Measurements from ENCODE around the gene BEND5.

BEND5 gene

GRCh38 chr1:48720929-48721328 is 55.8 kb downstream of the BEND5 start:
- no peak for DNase-seq (ENCODE audit: low read depth)
- no peak overlapping the region for H3K4me3 ChIP-seq (ENCODE audit: low read depth, low read length)
- no peak for TF ChIP-seq MAX (IDR thresholded peaks at IDR 0.05; ENCODE audit: low read depth, low read length)
- TF ChIP-seq MYC (IDR thresholded peaks at IDR 0.05; ENCODE audit: low read depth, low read length), result no peak
- no peak for TF ChIP-seq POLR2A (IDR thresholded peaks at IDR 0.05; ENCODE audit: extremely low read depth, insufficient read length)
- TF ChIP-seq CTCF (IDR thresholded peaks at IDR 0.05; ENCODE audit: low read depth, low read length), result no peak

GRCh38 chr1:48718705-48719104 is 58.0 kb downstream of the BEND5 start:
- no peak overlapping the region for H3K4me3 ChIP-seq (ENCODE audit: low read depth, low read length)
- TF ChIP-seq MAX (IDR thresholded peaks at IDR 0.05; ENCODE audit: low read depth, low read length) (no peak), MYC (IDR thresholded peaks at IDR 0.05; ENCODE audit: low read depth, low read length) (no peak), CTCF (IDR thresholded peaks at IDR 0.05; ENCODE audit: low read depth, low read length) (no peak), POLR2A (IDR thresholded peaks at IDR 0.05; ENCODE audit: extremely low read depth, insufficient read length) (no peak)
- DNase-seq (ENCODE audit: low read depth), result no peak

GRCh38 chr1:48718116-48718630 is 58.5 kb downstream of the BEND5 start:
- DNase-seq (ENCODE audit: low read depth), result peak; percentile 2
- H3K4me3 ChIP-seq (ENCODE audit: low read depth, low read length), result no peak overlapping the region
- no peak for TF ChIP-seq POLR2A (IDR thresholded peaks at IDR 0.05; ENCODE audit: extremely low read depth, insufficient read length)
- no peak for TF ChIP-seq MAX (IDR thresholded peaks at IDR 0.05; ENCODE audit: low read depth, low read length)

GRCh38 chr1:48717082-48717481 is 59.6 kb downstream of the BEND5 start:
- no peak for DNase-seq (ENCODE audit: low read depth)
- no peak overlapping the region for H3K4me3 ChIP-seq (ENCODE audit: low read depth, low read length)
- TF ChIP-seq MAX (IDR thresholded peaks at IDR 0.05; ENCODE audit: low read depth, low read length), result no peak
- no peak for TF ChIP-seq CTCF (IDR thresholded peaks at IDR 0.05; ENCODE audit: low read depth, low read length)
- no peak for TF ChIP-seq MYC (IDR thresholded peaks at IDR 0.05; ENCODE audit: low read depth, low read length)
- TF ChIP-seq POLR2A (IDR thresholded peaks at IDR 0.05; ENCODE audit: extremely low read depth, insufficient read length), result no peak

- no peak for DNase-seq (ENCODE audit: low read depth)
- no peak overlapping the region for H3K4me3 ChIP-seq (ENCODE audit: low read depth, low read length)
- TF ChIP-seq POLR2A (IDR thresholded peaks at IDR 0.05; ENCODE audit: extremely low read depth, insufficient read length), result no peak
- no peak for TF ChIP-seq MYC (IDR thresholded peaks at IDR 0.05; ENCODE audit: low read depth, low read length)
- TF ChIP-seq MAX (IDR thresholded peaks at IDR 0.05; ENCODE audit: low read depth, low read length), result no peak
- TF ChIP-seq CTCF (IDR thresholded peaks at IDR 0.05; ENCODE audit: low read depth, low read length), result no peak
Observed at GRCh38 chr1:48715921-48716320, 60.8 kb downstream of the BEND5 start.

GRCh38 chr1:48710915-48711314 is 65.8 kb downstream of the BEND5 start:
- no peak for DNase-seq (ENCODE audit: low read depth)
- no peak overlapping the region for H3K4me3 ChIP-seq (ENCODE audit: low read depth, low read length)
- TF ChIP-seq MYC (IDR thresholded peaks at IDR 0.05; ENCODE audit: low read depth, low read length) (no peak), POLR2A (IDR thresholded peaks at IDR 0.05; ENCODE audit: extremely low read depth, insufficient read length) (no peak), CTCF (IDR thresholded peaks at IDR 0.05; ENCODE audit: low read depth, low read length) (no peak), MAX (IDR thresholded peaks at IDR 0.05; ENCODE audit: low read depth, low read length) (no peak)
